GM21717 (cell line): ENCODE measurements around the gene TES.

Source experiments
- ATAC-seq: cut with Tn5 transposase; IDR thresholded peaks from one replicate; pipeline ENCODE4 v1.9.1; 2021; ENCODE audit warnings: mild to moderate bottlenecking, moderate library complexity; ENCODE audit not compliant: unreplicated experiment

Gene TES

DNA sequence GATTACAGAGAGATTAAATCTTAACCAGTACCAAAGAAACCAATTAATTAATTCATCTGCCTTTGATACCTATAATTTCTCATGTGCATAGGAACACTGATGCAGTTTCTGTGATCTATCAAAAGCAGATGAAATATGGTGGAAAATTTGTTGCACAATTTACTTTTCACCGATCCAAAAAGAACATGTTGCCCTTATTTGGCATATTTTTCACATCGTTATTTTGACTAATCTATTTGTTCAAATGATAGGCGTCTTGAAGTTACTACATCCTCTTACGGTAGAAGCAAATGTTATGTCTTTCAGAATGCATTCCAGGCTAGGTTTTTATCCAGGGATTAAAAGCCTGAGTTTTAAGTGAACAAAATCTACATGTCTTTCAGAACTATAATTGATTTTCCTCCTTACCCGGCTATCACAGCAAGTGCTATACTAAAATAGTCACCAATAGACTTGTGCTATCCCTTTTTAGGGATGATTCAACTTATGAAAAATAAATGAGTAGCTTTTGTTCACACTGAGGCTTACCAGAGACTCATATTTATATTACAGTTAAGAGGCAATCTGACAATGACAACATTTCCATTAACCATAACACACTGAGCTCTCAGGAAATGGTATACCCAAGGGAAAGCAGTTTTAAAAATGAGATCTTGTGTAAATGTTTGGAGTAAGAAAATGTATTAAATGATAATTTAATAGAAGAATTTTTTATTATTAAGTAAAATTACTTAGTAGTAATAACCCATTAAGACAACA is 16.8 kb upstream of the TES start:
- no peak for ATAC-seq

DNA sequence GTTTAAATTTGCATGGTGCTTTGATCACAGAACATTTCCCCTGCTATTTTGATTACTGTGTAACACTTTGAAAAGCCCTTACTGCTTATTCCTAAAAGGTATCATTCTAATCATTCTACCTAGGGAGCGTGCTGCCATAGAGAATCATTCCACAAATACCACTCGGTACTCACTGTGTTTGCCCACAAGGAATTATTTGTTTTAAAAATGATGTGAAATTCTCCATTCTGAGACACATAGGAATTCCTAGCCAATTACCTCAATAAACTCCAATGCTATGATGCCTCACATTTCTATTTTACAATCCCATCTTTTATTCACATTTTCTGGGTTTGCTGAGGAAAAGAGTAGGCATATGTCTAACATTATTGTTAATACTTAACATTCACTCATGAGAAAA is 16.2 kb upstream of the TES start:
- no peak for ATAC-seq

DNA sequence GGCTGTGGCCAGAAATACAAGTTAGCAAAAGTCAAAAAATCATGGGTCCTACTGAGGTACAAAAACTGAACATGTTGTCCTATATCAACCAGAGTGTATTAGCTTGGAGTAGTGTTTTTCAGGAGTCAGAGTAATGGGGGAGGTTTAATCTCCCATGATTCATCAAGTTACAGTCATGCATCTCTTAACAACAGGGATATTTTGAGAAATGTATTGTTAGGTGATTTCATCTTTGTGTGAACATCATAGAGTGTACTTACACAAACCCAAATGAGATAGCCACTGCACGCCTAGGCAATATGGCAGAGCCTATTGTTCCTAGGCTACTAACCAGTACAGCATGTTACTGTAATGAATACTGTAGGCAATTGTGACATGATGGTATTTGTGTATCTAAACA is 14.9 kb upstream of the TES start:
- no peak for ATAC-seq

DNA sequence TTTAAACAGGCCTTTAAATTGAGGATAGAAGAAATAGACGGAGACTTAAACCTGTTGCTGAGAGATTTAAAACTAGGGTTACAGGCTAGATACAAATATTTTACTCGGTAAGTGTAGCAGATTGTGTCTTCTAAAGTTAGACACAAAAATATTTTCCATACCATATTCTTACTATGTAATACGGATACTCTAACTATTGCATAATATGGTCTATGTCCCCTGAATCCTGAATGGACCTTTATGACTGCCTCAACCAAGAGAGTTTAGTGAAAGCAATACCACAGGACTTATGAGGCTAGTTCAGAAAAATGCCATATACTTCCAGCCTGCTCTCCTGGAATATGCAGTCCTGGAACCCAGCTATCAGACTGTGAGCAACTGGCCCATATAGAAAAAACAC is 13.4 kb upstream of the TES start:
- ATAC-seq: no peak

DNA sequence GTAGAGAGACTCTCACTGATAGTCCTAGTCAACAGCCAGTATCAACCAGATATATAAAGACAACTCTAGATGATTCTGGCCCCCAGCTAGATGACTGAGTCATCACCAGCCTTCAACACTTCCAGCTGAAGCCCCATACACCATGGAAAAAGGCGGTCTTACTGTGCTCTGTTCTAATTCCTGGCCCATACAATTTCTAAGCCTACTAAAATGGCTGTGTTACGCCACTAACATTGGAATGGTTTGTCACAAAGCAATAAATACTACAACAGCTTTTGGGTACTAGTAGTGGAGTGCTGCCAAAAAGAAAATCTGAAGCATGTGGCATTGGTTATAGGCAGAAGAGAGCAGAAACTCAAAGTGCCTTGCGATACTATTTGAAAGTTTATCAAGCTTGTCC is 13.0 kb upstream of the TES start:
- no peak for ATAC-seq

DNA sequence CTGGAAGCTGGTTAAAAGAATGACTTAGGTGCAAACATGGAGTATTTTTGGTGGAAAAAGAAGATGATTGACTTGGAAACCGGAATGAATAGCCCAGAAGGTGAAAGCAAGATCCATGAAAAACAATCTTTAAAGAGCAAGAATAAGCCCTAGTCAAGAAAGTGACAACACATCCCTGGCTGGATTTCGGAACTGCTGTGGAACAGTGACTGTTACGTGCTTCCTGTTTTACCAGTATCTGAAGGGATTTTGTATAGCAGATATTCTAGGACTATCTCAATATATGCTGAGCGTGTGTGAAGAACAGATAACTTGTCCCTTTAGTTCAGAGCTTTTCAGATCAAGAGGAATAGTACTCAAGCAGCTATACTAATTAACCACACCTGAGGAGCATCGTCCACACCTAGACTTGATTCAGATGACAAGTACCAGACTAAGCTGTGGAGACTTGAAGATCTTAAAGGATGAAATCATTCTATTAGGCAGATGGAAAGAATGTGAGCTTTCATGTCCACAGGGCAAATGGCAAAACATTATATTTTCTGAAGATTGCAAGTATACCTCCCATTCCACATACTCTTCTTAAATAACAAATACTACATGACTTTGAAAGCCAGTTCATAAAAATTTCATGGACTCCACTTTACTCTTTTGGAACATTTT is 11.5 kb upstream of the TES start:
- no peak for ATAC-seq

DNA sequence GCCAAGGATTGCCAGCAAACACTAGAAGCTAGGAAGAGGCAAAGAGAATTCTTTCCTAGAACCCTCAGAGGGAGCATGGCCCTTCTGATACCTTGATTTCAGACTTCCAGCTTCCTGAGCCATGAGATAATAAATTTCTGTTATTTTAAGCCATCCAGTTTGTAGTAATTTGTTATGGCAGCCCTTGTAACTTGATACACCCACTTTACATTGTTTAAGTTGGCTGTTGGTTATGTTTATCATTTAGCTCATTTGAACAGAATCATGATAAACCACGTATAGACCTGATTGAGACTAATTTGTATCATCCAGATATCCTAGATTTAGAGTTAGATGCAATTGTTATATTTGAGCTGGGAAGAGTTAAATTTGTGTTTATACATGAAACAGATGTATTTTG is 9.4 kb upstream of the TES start:
- no peak for ATAC-seq

DNA sequence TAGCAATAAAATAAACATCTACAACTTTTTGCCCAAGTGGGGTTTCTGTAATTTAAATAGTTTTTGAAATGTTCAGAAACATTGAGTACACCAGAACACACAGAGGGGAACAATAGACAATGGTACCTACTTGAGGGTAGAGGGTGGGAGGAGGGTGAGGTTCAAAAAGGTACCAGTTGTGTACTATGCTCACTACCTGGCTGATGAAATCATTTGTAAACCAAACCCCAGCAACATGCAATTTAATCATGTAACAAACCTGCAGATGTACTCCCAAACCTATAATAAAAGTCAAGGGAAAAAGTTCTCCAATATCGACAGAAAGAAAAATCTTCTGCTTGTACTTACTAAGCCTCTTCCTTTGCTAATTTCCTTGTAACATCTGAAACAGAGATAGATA is 4.2 kb upstream of the TES start:
- no peak for ATAC-seq

DNA sequence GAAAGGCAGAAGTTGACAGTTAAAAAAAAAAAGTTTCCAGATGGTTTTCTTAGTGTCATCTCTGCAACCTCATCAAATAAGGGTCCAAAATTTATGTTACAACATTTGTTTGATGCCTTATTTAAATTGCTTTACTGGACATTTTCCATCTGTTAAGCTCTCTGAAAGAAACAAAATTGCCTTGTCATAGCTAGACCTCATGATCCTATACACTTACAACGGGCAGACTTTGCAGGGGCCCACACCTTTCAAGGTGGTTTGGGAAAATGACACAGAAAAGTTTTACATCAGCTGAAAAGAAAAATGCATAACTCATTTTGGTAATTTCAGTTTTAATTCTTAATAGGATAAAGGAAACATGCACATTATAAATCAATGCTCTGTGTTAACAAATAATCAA is 1.4 kb upstream of the TES start:
- no peak for ATAC-seq

DNA sequence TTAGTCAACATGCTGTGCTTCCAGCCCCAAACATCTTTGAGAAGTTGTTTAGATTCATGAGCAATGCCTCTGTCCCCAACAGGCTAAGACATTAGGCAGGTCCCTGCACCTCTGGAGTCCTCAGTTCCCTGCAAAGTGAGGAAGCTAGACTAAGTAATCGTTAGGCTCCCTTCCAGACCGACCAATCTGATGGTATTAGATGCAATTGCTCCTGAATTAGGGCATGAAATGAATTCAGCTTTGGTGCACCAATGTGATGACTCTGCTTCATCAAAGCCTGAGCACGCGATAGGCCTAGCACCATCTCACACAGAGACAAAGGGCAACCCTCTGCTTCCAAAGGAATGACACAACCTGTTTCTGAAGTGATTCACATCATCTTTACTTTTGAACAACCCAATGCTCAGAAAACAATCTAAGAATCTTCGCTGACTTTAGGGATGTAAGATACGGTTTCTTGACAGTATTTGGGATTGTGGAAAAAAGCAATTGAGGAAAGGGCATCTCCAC is 723 bp upstream of the TES start:
- no peak for ATAC-seq

DNA sequence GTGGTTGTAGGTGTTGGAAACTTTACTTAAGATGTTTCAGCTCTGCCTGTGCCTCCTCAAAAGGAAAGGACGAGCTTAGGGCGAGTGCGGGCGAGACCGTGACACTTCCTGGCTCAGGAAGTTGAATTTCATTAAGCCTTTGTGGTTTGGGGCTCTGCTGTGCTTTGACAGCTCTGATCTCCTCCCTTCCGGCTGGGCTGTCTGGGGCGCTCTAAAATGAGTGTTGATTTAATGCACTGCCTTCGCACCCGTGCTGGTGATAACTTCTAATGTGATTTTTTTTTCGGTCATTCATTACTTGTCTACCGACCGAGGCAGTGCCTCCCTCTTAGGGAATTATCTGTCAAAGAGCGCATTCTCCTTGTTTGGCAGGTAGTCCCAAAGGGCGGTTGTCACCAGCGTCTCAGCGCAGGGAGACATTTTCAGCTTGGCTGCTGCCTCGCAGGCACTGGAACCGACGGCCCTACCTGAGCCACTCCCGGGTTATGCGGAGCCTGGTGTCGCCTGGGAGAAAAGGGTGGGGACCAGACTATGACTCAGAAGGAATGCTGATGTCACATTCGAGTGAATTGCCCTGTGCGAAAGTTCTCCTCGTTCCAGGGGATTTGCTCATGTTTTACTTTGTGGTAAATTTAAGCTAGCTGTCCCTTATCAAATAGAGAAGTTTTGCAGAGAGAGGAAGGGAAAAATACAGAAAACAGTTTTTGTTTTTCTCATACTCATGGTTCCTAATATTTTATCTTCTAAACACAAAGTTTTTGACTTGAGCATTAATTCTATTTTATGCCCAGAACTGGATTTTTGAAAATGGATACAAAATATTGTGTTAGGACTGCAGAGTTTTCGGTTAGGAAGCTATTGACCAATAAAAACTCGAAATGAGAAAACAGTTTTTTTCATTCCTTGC is 920 bp downstream of the TES start:
- ATAC-seq: peak; percentile 85

DNA sequence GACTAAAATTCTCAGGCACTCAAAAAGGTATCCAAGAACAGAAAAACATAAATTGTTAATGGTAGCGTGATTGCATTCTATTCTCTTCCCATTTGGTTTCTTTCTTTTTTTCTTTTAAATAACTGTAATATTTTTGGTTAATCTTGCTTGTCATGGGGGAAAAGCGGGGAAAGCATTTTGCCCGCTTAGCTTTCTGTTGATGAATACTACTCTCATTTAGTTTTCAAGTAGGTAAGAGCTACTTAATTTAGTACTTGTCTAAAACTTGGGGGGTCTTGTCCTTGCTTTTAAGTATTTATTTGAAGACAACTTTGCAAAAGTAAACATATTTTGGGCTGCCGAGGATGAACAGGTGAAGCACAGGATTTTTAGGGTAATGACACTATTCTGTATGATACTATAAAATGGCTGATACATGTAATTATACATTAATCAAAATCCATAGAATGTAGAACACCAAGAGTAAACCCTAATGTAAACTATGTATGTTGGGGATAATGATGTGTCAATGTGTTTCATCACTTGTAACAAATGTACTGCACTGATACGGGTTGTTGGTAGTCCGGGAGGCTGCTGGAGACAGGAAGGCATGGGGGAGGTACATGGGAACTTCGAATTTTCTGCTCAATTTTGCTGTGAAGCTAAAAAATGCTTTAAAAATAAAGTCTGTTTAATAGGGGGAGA is 1.7 kb downstream of the TES start:
- ATAC-seq: no peak

DNA sequence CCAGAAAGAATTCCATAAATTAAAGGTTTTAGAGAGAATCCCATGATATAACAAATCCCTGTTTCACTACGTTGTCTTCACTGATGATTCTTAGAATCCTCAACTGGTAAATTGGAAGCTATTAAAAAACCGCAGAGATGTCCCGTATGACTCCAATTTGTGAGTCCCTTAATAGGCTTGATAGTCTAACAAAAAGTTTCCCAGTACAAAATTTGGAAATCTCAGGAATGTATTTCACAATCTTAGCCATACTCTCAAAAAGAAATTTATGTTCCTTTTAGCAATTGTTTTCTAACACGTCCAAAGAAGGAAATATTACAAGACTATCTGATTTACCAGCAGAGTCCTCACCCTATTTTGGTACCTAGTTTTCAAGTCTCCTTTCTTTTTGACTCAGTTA is 2.5 kb downstream of the TES start:
- no peak for ATAC-seq

DNA sequence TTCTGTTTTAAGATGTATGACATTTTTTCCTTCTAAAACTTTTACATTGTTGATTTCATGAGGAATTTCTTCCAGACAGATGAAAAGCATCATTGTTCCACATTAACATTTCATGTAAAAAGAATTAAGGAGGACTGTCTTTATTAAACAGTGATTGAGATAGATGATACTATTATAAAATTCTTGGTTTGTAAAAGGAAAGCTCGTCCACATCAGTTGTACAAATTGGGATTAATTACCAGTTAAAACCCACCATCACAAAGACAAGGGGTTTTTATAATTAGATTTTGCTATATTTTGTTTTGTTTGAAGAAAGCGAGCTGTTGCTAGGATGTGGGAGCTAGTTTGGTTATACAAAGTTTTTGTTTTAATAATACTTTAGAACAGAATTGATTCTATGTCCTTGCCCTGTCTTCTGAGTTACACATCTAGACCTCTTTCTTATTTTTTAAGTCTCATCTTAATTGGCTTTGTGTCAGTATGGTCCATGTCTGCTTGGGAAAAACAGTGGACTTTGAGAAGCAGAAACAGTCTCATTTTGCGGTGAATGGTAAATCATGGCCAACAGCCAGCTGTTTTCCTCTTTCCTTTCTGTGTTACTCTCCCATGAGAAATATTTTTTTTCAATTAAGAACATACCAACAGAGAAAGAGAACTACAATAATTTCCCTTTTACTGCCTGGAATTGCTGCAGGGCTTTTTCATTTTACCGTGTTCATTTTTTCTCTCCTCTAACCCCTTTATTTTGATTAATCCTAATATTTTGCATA is 3.2 kb downstream of the TES start:
- no peak for ATAC-seq

DNA sequence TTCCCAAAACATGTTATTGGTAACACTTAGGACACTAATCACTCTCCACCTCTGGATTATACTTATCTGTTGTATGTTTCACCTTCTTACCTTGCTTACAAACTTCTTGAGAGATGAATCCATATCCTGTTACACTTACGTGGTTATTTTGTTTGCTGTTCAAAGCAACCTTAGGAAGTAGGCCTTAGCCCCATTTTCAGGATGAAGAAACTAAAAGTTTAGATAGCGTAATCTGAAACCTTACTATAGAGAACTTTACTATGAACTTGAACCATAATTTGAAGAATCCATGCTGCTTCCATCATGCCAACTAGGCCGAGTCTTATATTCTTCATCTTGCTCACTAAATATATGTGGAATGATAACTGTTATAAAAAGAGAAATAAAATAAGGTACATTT is 4.6 kb downstream of the TES start:
- ATAC-seq: no peak

DNA sequence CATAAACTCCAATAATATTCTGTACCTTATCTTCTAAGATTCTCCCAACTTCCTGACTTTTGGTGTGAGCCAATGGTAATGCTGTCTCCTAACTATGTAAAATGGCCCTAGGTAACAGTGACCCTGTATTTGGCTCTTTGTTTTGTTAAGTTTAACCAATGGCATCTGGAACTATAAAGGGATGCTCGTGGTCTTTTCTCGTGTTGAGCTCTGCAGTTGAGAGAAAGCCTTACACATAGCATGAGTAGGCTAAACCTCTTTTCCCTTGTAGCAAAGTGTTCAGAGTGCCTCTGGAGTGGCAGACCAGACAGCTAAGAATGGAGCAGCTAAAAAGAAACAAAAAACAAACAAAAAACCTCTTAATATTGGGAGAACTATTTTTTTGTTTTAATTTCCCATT is 5.2 kb downstream of the TES start:
- no peak for ATAC-seq

DNA sequence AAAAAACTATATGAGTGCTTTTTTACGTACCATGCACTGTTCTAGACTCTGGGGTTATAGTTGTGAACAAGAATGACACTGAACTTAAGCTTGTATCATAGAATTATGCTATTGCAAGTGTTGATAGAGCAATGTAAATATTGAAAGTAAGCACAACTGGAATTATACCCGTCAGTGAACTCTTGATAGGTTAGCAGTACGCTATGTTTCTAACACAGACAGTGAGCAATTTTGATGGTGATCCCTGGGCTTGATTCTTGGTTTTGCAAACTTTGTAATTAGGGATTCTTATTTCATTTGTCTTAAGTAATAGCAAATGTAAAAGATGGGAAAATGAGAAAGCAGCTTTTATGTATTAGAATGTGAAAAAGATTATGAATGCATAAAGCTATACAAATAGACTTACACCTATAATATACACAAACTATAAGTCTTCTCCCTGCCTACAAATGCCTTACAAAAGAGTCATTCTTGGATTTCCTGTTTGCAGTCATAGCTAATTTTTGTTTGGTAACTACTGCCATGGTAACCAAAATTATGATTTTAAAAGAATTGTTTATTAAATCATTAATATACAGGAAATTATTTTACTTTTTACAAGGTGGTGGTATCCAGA is 6.7 kb downstream of the TES start:
- no peak for ATAC-seq

DNA sequence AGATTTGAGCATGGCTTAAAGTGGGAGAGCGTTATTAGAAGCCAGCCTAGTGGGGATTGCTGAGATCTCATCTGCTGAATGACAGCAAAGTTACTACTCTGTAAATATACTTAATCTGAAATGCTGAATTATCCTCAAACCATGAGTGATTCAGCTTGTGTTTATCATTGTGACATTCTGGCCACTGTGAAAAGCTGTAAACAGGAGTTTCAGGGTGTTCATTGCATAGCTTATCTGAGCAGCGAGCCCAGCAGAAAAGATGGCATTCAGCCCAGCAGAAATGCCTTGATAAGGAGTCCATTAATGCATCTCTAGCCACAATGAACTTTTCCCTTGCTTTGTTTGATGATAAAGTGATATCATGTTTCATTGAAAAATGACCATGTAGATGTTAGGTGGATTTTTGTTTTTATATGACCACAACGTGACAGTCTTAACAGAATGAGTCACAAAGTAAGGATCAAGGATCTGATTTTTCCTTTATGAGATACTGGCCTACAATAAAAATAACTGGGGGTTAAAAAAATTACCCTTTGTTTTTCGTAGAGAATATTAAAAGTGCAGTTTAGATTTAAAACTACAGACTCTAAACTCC is 7.8 kb downstream of the TES start:
- ATAC-seq: no peak

DNA sequence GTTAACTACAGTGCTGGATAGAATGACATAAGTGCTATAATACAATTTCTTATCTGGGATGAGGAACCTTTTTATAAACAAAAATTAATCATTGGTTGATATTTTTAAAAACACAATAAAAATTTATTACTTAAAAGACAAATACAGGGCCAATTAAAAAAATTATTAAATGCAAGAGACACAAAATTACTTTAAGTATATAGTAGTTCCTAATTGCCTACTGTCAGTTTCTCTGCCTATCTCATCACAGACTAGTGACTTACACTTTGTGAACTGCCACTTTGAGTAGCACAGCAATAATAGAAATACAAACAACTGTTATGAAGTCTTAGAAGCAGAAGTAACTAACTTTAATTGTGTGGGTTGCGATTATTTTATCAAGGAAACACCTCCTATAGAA is 8.4 kb downstream of the TES start:
- ATAC-seq: no peak
